Activated CD8-positive, alpha-beta T cell treated with anti-CD3 and anti-CD28 coated beads for 36 hours (primary cell): ENCODE data around the gene PGA3. TPM values are rescaled to one million over a fixed set of nuclear protein-coding genes. Genes with fewer than 3 reads are reported as not detected.
"Not testable (repeated sequence)": the region's sequence is repeated elsewhere in the genome, so short reads cannot be mapped to it uniquely, and the experiment has no call there.

Source experiments
- ATAC-seq: fragments of 200-7000 bp; cut with Tn5 transposase; one replicate; pipeline ENCODE4 v1.10.0; 2021; ENCODE audit warnings: mild to moderate bottlenecking, moderate library complexity
- CTCF ChIA-PET: fragments of 350-600 bp; sonication (Branson Sonifier 250); formaldehyde crosslinking; loops from one replicate; lab custom pipeline; 2021; ENCODE audit warnings: antibody characterized with exemption; lab: Charles Lee
- POLR2A ChIA-PET: fragments of 350-600 bp; sonication (Branson Sonifier 250); formaldehyde crosslinking; loops from one replicate; lab custom pipeline; 2021; ENCODE audit warnings: antibody characterized with exemption; lab: Charles Lee
- DNase-seq: peaks from one replicate; pipeline ENCODE4 v3.0.0-alpha.2; 2020
- H3K27ac Mint-ChIP-seq: one replicate; pipeline ENCODE4 v1.8.0; 2021; ENCODE audit warnings: mild to moderate bottlenecking, mixed read lengths
- H3K27me3 Mint-ChIP-seq: one replicate; pipeline ENCODE4 v1.8.0; 2021; ENCODE audit warnings: mixed read lengths
- H3K36me3 Mint-ChIP-seq: one replicate; pipeline ENCODE4 v1.8.0; 2021; ENCODE audit warnings: low read depth, mixed read lengths
- H3K4me1 Mint-ChIP-seq: one replicate; pipeline ENCODE4 v1.8.0; 2021; ENCODE audit warnings: low read depth, mixed read lengths
- H3K4me3 Mint-ChIP-seq: one replicate; pipeline ENCODE4 v1.8.0; 2021; ENCODE audit warnings: mild to moderate bottlenecking, moderate library complexity, mixed read lengths
- H3K9me3 Mint-ChIP-seq: one replicate; pipeline ENCODE4 v1.8.0; 2021; ENCODE audit warnings: mixed read lengths
- CTCF ChIP-seq: fragments of 200-600 bp; IDR thresholded peaks from one replicate; pipeline ENCODE4 v1.8.0; 2022; ENCODE audit warnings: antibody characterized with exemption, mild to moderate bottlenecking
- intact Hi-C: fragments of 100-400 bp; cut with micrococcal nuclease; formaldehyde crosslinking; loops from one replicate; pipeline ENCODE4 v1.10.0; 2022
- total RNA-seq, 2 experiments: library from RNA; stranded (reverse); gene quantifications; one replicate each; pipeline ENCODE4 v1.2.3, GENCODE V29; 2021

Gene PGA3
- not detected for total RNA-seq

- CTCF ChIA-PET = not testable (repeated sequence)
These were observed at the start of gene PGA3 for GRCh38 chr11:61202950-61203746. Gene PGA3 (plus strand): TSS chr11:61203515. CDS start chr11:61203565, 50 bp downstream.

GRCh38 chr11:61153593-61154095 lies 49.7 kb upstream of the PGA3 start:
- H3K27me3 Mint-ChIP-seq = no peaks in the 10 kb centered on the region
- intact Hi-C loops = no loop called here
- no peak overlapping the region for H3K27ac Mint-ChIP-seq
- H3K4me1 Mint-ChIP-seq = peaks cover 12% of the 10 kb centered on the region
- ATAC-seq (peak; percentile 49), DNase-seq (no peak)
- TF ChIP-seq CTCF = no peak
- H3K36me3 Mint-ChIP-seq = peaks cover 21% of the 10 kb centered on the region
- ChIA-PET CTCF (interaction anchor here (0.5 to 1.3 kb wide), 3 partner anchors 21 to 24 kb away, joined by 3 read pairs; no protein-coding TSS in a partner anchor), POLR2A (interaction anchor here (0.7 to 1.1 kb wide), 2 partner anchors 10 to 25 kb away, joined by 3 read pairs; no protein-coding TSS in a partner anchor)
- H3K4me3 Mint-ChIP-seq = no peak overlapping the region
- peaks cover 20% of the 10 kb centered on the region for H3K9me3 Mint-ChIP-seq

More at GRCh38 chr11:61202950-61203746, at the start of gene PGA3:
- H3K36me3 Mint-ChIP-seq, intact Hi-C loops, H3K27ac Mint-ChIP-seq, DNase-seq, H3K4me3 Mint-ChIP-seq, POLR2A ChIA-PET, H3K9me3 Mint-ChIP-seq, H3K4me1 Mint-ChIP-seq, H3K27me3 Mint-ChIP-seq, ATAC-seq: not testable (repeated sequence)

- intact Hi-C loops = no loop called here
- TF ChIP-seq CTCF = no peak
- Mint-ChIP-seq H3K4me3 (no peak overlapping the region), H3K36me3 (peaks cover 21% of the 10 kb centered on the region), H3K27me3 (no peaks in the 10 kb centered on the region), H3K27ac (no peak overlapping the region), H3K9me3 (peaks cover 20% of the 10 kb centered on the region), H3K4me1 (peaks cover 17% of the 10 kb centered on the region)
- ATAC-seq (no peak), DNase-seq (no peak)
- ChIA-PET POLR2A (interaction anchor here (0.7 kb wide), 1 partner anchor 9 kb away, joined by 3 read pairs; no protein-coding TSS in a partner anchor), CTCF (interaction anchor here (0.5 to 1.7 kb wide), 6 partner anchors 20 to 256 kb away, joined by 3 to 8 read pairs (median 4); no protein-coding TSS in a partner anchor)
These were observed 48.8 kb upstream of the PGA3 start for GRCh38 chr11:61154528-61154927.

- no peak for TF ChIP-seq CTCF
- no peak for DNase-seq
- Mint-ChIP-seq H3K27ac (no peak overlapping the region), H3K36me3 (peaks cover 21% of the 10 kb centered on the region), H3K4me1 (peaks cover 23% of the 10 kb centered on the region), H3K9me3 (peaks cover 20% of the 10 kb centered on the region), H3K4me3 (no peak overlapping the region), H3K27me3 (no peaks in the 10 kb centered on the region)
- intact Hi-C loops = no loop called here
- ChIA-PET CTCF (interaction anchor here (1.3 to 1.7 kb wide), 2 partner anchors 25 to 32 kb away, joined by 4 to 8 read pairs; no protein-coding TSS in a partner anchor), POLR2A (interaction anchor here (0.6 kb wide), 1 partner anchor 46 kb away, joined by 7 read pairs; no protein-coding TSS in a partner anchor)
- ATAC-seq = no peak
These were observed 48.0 kb upstream of the PGA3 start for GRCh38 chr11:61155312-61155711.

- TF ChIP-seq CTCF = no peak
- POLR2A ChIA-PET = interaction anchor here (0.6 kb wide), 1 partner anchor 46 kb away, joined by 7 read pairs; no protein-coding TSS in a partner anchor
- ATAC-seq (no peak), DNase-seq (no peak)
- H3K36me3 Mint-ChIP-seq = peaks cover 21% of the 10 kb centered on the region
- peaks cover 20% of the 10 kb centered on the region for H3K9me3 Mint-ChIP-seq
- no peak overlapping the region for H3K27ac Mint-ChIP-seq
- peaks cover 27% of the 10 kb centered on the region for H3K4me1 Mint-ChIP-seq
- H3K27me3 Mint-ChIP-seq = no peaks in the 10 kb centered on the region
- CTCF ChIA-PET = interaction anchor here (1.3 to 1.7 kb wide), 2 partner anchors 25 to 31 kb away, joined by 4 to 8 read pairs; no protein-coding TSS in a partner anchor
- intact Hi-C loops = no loop called here
- H3K4me3 Mint-ChIP-seq = no peak overlapping the region
These were observed 47.6 kb upstream of the PGA3 start for GRCh38 chr11:61155741-61156140.
